Muscle layer of duodenum (tissue), 2 donors: ENCODE results near the gene C5AR1.
"Not testable (repeated sequence)": the region's sequence is repeated elsewhere in the genome, so short reads cannot be mapped to it uniquely, and the experiment has no call there.

Experiments used
- H3K27ac ChIP-seq: one replicate; pipeline ENCODE4 v1.7.0; 2013; ENCODE audit warnings: mild to moderate bottlenecking, low read length
- H3K27me3 ChIP-seq: one replicate; pipeline ENCODE4 v1.7.0; 2013; ENCODE audit warnings: low read depth, mild to moderate bottlenecking, control low read depth, low read length
- H3K36me3 ChIP-seq, 2 donors: one replicate each; pipeline ENCODE4 v1.7.0; 2013; ENCODE audit warnings: low read length in 2 of 2, control low read depth in 1 of 2, mild to moderate bottlenecking in 1 of 2; ENCODE audit not compliant: insufficient read depth in 2 of 2, control insufficient read depth in 1 of 2
- H3K4me1 ChIP-seq, 2 donors: one replicate each; pipeline ENCODE4 v1.7.0; 2013; ENCODE audit warnings: low read length in 2 of 2, mild to moderate bottlenecking in 2 of 2, control low read depth in 1 of 2, moderate library complexity in 1 of 2; ENCODE audit not compliant: insufficient read depth in 2 of 2, control insufficient read depth in 1 of 2
- H3K4me3 ChIP-seq, 2 donors: one replicate each; pipeline ENCODE4 v1.7.0; 2013; ENCODE audit warnings: low read length in 2 of 2, low read depth in 1 of 2, mild to moderate bottlenecking in 1 of 2
- H3K9me3 ChIP-seq, 2 donors: one replicate each; pipeline ENCODE4 v1.7.0; 2013; ENCODE audit warnings: low read length in 2 of 2, control low read depth in 1 of 2, mild to moderate bottlenecking in 1 of 2; ENCODE audit not compliant: control insufficient read depth in 1 of 2
- donor health status: healthy.

The C5AR1 gene

GRCh38 chr19:47319923-47320871, 10.5 kb downstream of the C5AR1 start:
- Histone ChIP-seq H3K27me3 (no peaks in the 10 kb centered on the region), H3K4me3 (no peak overlapping the region)

GRCh38 chr19:47321630-47322029, 12.0 kb downstream of the C5AR1 start:
- Histone ChIP-seq H3K27ac (peak overlapping the region; percentile 21), H3K27me3 (no peaks in the 10 kb centered on the region)

More at GRCh38 chr19:47319923-47320871, 10.5 kb downstream of the C5AR1 start:
- H3K9me3 ChIP-seq: no peaks in the 10 kb centered on the region
- H3K4me1 ChIP-seq: no peaks in the 10 kb centered on the region
- no peaks in the 10 kb centered on the region for H3K36me3 ChIP-seq
- no peak overlapping the region for H3K27ac ChIP-seq

GRCh38 chr19:47322058-47322457, 12.4 kb downstream of the C5AR1 start:
- H3K9me3 ChIP-seq: no peaks in the 10 kb centered on the region
- H3K4me1 ChIP-seq: no peaks in the 10 kb centered on the region
- no peaks in the 10 kb centered on the region for H3K36me3 ChIP-seq
- no peaks in the 10 kb centered on the region for H3K27me3 ChIP-seq
- H3K27ac ChIP-seq: peak overlapping the region; percentile 21
- H3K4me3 ChIP-seq: no peak overlapping the region

More at GRCh38 chr19:47321630-47322029, 12.0 kb downstream of the C5AR1 start:
- H3K9me3 ChIP-seq: no peaks in the 10 kb centered on the region
- H3K4me3 ChIP-seq: no peak overlapping the region
- no peaks in the 10 kb centered on the region for H3K4me1 ChIP-seq
- no peaks in the 10 kb centered on the region for H3K36me3 ChIP-seq

- no peak overlapping the region for H3K4me3 ChIP-seq
- no peaks in the 10 kb centered on the region for H3K9me3 ChIP-seq
- no peaks in the 10 kb centered on the region for H3K4me1 ChIP-seq
- no peaks in the 10 kb centered on the region for H3K36me3 ChIP-seq
- H3K27me3 ChIP-seq: no peaks in the 10 kb centered on the region
- H3K27ac ChIP-seq: no peak overlapping the region
Measured at GRCh38 chr19:47323409-47323808, 13.7 kb downstream of the C5AR1 start.

GRCh38 chr19:47323872-47324271, 14.2 kb downstream of the C5AR1 start:
- H3K4me3 ChIP-seq: no peak overlapping the region
- peak overlapping the region; percentile 56 for H3K27ac ChIP-seq
- H3K4me1 ChIP-seq: no peaks in the 10 kb centered on the region
- H3K27me3 ChIP-seq: no peaks in the 10 kb centered on the region
- H3K9me3 ChIP-seq: no peaks in the 10 kb centered on the region
- no peaks in the 10 kb centered on the region for H3K36me3 ChIP-seq

GRCh38 chr19:47324502-47324901, 14.8 kb downstream of the C5AR1 start:
- no peaks in the 10 kb centered on the region for H3K27me3 ChIP-seq

GRCh38 chr19:47330466-47330869, 20.8 kb downstream of the C5AR1 start:
- no peaks in the 10 kb centered on the region for H3K27me3 ChIP-seq
- no peaks in the 10 kb centered on the region for H3K9me3 ChIP-seq
- no peaks in the 10 kb centered on the region for H3K36me3 ChIP-seq
- H3K4me3 ChIP-seq: no peak overlapping the region
- peak overlapping the region; percentile 17 for H3K27ac ChIP-seq
- no peaks in the 10 kb centered on the region for H3K4me1 ChIP-seq

More at GRCh38 chr19:47324502-47324901, 14.8 kb downstream of the C5AR1 start:
- no peaks in the 10 kb centered on the region for H3K36me3 ChIP-seq
- H3K9me3 ChIP-seq: no peaks in the 10 kb centered on the region
- no peaks in the 10 kb centered on the region for H3K4me1 ChIP-seq
- no peak overlapping the region for H3K4me3 ChIP-seq
- H3K27ac ChIP-seq: peak overlapping the region; percentile 56

- H3K9me3 ChIP-seq: no peaks in the 10 kb centered on the region
- H3K27ac ChIP-seq: no peak overlapping the region
- H3K36me3 ChIP-seq: no peaks in the 10 kb centered on the region
- H3K27me3 ChIP-seq: no peaks in the 10 kb centered on the region
- no peaks in the 10 kb centered on the region for H3K4me1 ChIP-seq
- H3K4me3 ChIP-seq: no peak overlapping the region
Measured at GRCh38 chr19:47331490-47331889, 21.8 kb downstream of the C5AR1 start.

GRCh38 chr19:47331931-47332547, 22.4 kb downstream of the C5AR1 start, which contains the start of gene C5AR2:
Gene C5AR2 (plus strand): TSS chr19:47332175. CDS start chr19:47340800, 8,625 bp downstream.
- no peaks in the 10 kb centered on the region for H3K4me1 ChIP-seq
- no peak within 1 kb of the TSS for H3K4me3 ChIP-seq
- no peaks in the 10 kb centered on the region for H3K36me3 ChIP-seq
- no peak within 1 kb of the TSS for H3K27ac ChIP-seq
- H3K9me3 ChIP-seq: no peaks in the 10 kb centered on the region
- no peaks in the 10 kb centered on the region for H3K27me3 ChIP-seq

GRCh38 chr19:47336765-47337718, 27.4 kb downstream of the C5AR1 start:
- not testable (repeated sequence) for H3K27me3 ChIP-seq, H3K4me3 ChIP-seq, H3K27ac ChIP-seq, H3K9me3 ChIP-seq, H3K36me3 ChIP-seq, H3K4me1 ChIP-seq
